ENCODE data around the gene NAMPT. TPM values are rescaled to one million over a fixed set of nuclear protein-coding genes. Genes with fewer than 3 reads are reported as not detected.

The NAMPT gene
- total RNA-seq, 1 experiment from 2014 or later = 66.0 TPM

- Histone ChIP-seq H3K9me2 (replicated peaks; ENCODE audit: low read length) (no peaks in the 10 kb centered on the region), H3K27me3 (ENCODE audit: low read length) (no peaks in the 10 kb centered on the region), H3K4me1 (ENCODE audit: insufficient read depth, low read length) (peaks cover 39% of the 10 kb centered on the region), H3K4me3 (ENCODE audit: low read length) (no peak overlapping the region), H2AFZ (ENCODE audit: low read length) (no peak overlapping the region), H3K36me3 (ENCODE audit: low read depth, low read length) (peaks cover 22% of the 10 kb centered on the region; the same call in 1 of the 2 replicates), H3K4me2 (ENCODE audit: low read length) (peak overlapping the region; percentile 24; the same call in 1 of the 2 replicates), H3K9ac (ENCODE audit: low read length) (no peak overlapping the region), H3K27ac (ENCODE audit: low read length) (no peak overlapping the region), H3F3A (ENCODE audit: low read length, unreplicated experiment) (no peaks in the 10 kb centered on the region), H4K20me1 (ENCODE audit: low read length) (peaks cover 50% of the 10 kb centered on the region), H3K79me2 (ENCODE audit: low read length) (peaks cover 82% of the 10 kb centered on the region), H3K9me3 (ENCODE audit: low read length) (no peaks in the 10 kb centered on the region)
- CTCF ChIA-PET = interaction anchor here (0.5 kb wide), 1 partner anchor 183 kb away, joined by 3 read pairs; no protein-coding TSS in a partner anchor
- no TSS peak for BruUV-seq (replicated peaks)
- intact Hi-C loops (cut with micrococcal nuclease) = no loop called here
- ATAC-seq = no peak
- POLR2A ChIA-PET (ENCODE audit: unreplicated experiment) = interaction anchor here (0.9 kb wide), 1 partner anchor 95 kb away, joined by 3 read pairs; no protein-coding TSS in a partner anchor
- no peak for DNase-seq
- TF ChIP-seq EZH2phosphoT487 (IDR thresholded peaks at IDR 0.05; ENCODE audit: borderline replicate concordance, low read length) = no peak
- TF ChIP-seq CTCF (conservative IDR thresholded peaks at IDR 0.05; ENCODE audit: low read depth, low read length) = no peak
- TF ChIP-seq EZH2 (IDR thresholded peaks at IDR 0.05; ENCODE audit: low read length, unreplicated experiment) = no peak
Observed at GRCh38 chr7:106279425-106280197, 5.2 kb downstream of the NAMPT start.

- POLR2A ChIA-PET (ENCODE audit: unreplicated experiment) = interaction anchor here (0.9 kb wide), 1 partner anchor 94 kb away, joined by 3 read pairs; no protein-coding TSS in a partner anchor
- H3K27ac ChIP-seq (ENCODE audit: low read length) = no peak overlapping the region
- peak; percentile 56 for DNase-seq
- H3K9me3 ChIP-seq (ENCODE audit: low read length) = no peaks in the 10 kb centered on the region
- H3K9me2 ChIP-seq (replicated peaks; ENCODE audit: low read length) = no peaks in the 10 kb centered on the region
- peak; percentile 63 for ATAC-seq
- peaks cover 77% of the 10 kb centered on the region for H3K79me2 ChIP-seq (ENCODE audit: low read length)
- no peaks in the 10 kb centered on the region for H3K27me3 ChIP-seq (ENCODE audit: low read length)
- no peak overlapping the region for H3K4me3 ChIP-seq (ENCODE audit: low read length)
- H3K4me1 ChIP-seq (ENCODE audit: insufficient read depth, low read length) = peaks cover 39% of the 10 kb centered on the region
- H4K20me1 ChIP-seq (ENCODE audit: low read length) = peaks cover 50% of the 10 kb centered on the region
- CTCF ChIA-PET = no interaction called here
- H3K9ac ChIP-seq (ENCODE audit: low read length) = no peak overlapping the region
- no peak overlapping the region for H2AFZ ChIP-seq (ENCODE audit: low read length)
- H3F3A ChIP-seq (ENCODE audit: low read length, unreplicated experiment) = no peaks in the 10 kb centered on the region
- intact Hi-C loops (cut with micrococcal nuclease) = no loop called here
- no TSS peak for BruUV-seq (replicated peaks)
- peaks cover 26% of the 10 kb centered on the region; the same call in 1 of the 2 replicates for H3K36me3 ChIP-seq (ENCODE audit: low read depth, low read length)
- TF ChIP-seq EZH2 (IDR thresholded peaks at IDR 0.05; ENCODE audit: low read length, unreplicated experiment) (no peak), CTCF (conservative IDR thresholded peaks at IDR 0.05; ENCODE audit: low read depth, low read length) (no peak), EZH2phosphoT487 (IDR thresholded peaks at IDR 0.05; ENCODE audit: borderline replicate concordance, low read length) (no peak)
- H3K4me2 ChIP-seq (ENCODE audit: low read length) = peak overlapping the region; percentile 24
Observed at GRCh38 chr7:106278695-106279094, 6.1 kb downstream of the NAMPT start.

- Histone ChIP-seq H4K20me1 (ENCODE audit: low read length) (peaks cover 42% of the 10 kb centered on the region), H3K9me3 (ENCODE audit: low read length) (no peaks in the 10 kb centered on the region), H3K9me2 (replicated peaks; ENCODE audit: low read length) (no peaks in the 10 kb centered on the region), H2AFZ (ENCODE audit: low read length) (no peak overlapping the region), H3K36me3 (ENCODE audit: low read depth, low read length) (peaks cover 33% of the 10 kb centered on the region; the same call in 1 of the 2 replicates), H3F3A (ENCODE audit: low read length, unreplicated experiment) (no peaks in the 10 kb centered on the region), H3K27me3 (ENCODE audit: low read length) (no peaks in the 10 kb centered on the region), H3K4me2 (ENCODE audit: low read length) (0 out of 2 replicates have a peak overlapping the region, but pooled peaks have one; percentile 24), H3K27ac (ENCODE audit: low read length) (no peak overlapping the region), H3K79me2 (ENCODE audit: low read length) (peaks cover 70% of the 10 kb centered on the region), H3K4me3 (ENCODE audit: low read length) (no peak overlapping the region), H3K9ac (ENCODE audit: low read length) (no peak overlapping the region), H3K4me1 (ENCODE audit: insufficient read depth, low read length) (peaks cover 34% of the 10 kb centered on the region)
- TF ChIP-seq EZH2phosphoT487 (IDR thresholded peaks at IDR 0.05; ENCODE audit: borderline replicate concordance, low read length) = no peak
- no peak for TF ChIP-seq CTCF (conservative IDR thresholded peaks at IDR 0.05; ENCODE audit: low read depth, low read length)
- no peak for TF ChIP-seq EZH2 (IDR thresholded peaks at IDR 0.05; ENCODE audit: low read length, unreplicated experiment)
- DNase-seq (no peak), ATAC-seq (peak; percentile 16)
- ChIA-PET POLR2A (ENCODE audit: unreplicated experiment) (interaction anchor here (0.5 to 0.6 kb wide), 2 partner anchors 81 to 101 kb away, joined by 3 to 7 read pairs; no protein-coding TSS in a partner anchor), CTCF (no interaction called here)
- intact Hi-C loops (cut with micrococcal nuclease) = no loop called here
- BruUV-seq (replicated peaks) = no TSS peak
Observed at GRCh38 chr7:106277976-106278375, 6.8 kb downstream of the NAMPT start.

Measured in PC-3 (cell line).